ENCODE results near the gene SCN4A. TPM values are rescaled to one million over a fixed set of nuclear protein-coding genes. Genes with fewer than 3 reads are reported as not detected.
"Not testable (repeated sequence)": the region's sequence is repeated elsewhere in the genome, so short reads cannot be mapped to it uniquely, and the experiment has no call there.

SCN4A gene
- total RNA-seq, result 27.1 TPM
- long read RNA-seq, partial matches to known transcripts, result 48 of 72 reads
- long read RNA-seq, other reads (novel, unspliced or antisense), result 24 of 72 reads

DNA sequence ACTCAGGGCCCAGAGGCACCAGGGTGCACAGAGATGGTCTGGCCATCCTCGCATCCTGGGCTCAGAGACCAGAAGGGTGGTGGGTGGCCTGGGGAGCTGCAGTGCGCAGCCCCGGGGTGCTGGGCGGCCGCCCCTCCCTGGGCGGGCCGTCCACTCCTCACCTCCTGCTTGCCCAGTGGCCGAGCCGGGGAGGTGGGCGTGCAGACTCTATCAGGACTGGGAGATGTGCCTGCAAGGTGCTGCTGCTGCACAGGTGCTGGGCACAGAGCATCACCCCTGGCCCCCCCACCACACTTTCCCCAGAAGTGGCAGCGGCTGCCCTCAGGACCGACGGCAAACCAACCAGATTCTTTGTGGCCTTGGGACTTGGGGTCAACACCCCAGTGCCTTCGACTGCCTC, at the start of gene SCN4A:
Gene SCN4A, minus strand, starts transcription at position 123 of the 400 bp plus-strand sequence. Its CDS starts 77 bp downstream, at position 46.
- no peak for DNase-seq (ENCODE audit: low spot score)

DNA sequence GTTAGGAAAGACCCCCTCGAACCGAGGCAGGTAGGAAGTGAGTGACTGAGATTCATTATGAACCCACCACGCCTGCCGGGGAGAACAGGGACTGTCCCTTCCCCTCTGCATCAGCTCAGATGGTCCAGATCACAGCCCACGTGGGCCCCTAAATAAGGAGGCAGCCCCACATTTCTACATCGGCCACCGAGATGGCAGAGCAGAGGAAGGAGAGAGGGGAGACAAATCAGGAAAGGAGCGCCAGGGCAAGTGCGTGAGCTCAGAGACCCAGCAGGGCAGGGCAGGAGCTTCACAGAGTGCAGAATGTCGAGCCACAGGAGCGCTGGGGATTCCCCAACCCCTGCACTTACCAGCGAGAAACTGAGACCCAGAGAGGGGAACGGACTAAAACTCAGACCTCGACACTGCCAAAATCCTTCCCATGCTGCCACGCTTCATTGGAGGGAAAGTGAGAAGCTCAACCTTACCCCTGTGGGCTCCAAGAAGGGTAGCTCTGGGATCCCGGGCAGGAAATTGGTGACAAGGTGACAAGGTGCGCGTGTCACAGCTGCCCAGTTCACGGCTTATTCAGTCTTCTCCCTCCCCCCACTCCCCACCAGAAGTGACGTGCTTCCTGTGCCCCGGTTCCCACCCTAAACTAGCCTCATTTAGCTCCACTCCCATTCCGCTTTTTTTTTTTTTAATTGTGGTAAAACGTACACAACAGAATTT, 47.5 kb upstream of the SCN4A start, which contains the start of gene ICAM2:
Gene ICAM2, minus strand, starts transcription at position 578 of the 711 bp plus-strand sequence. CDS start 13,942 bp downstream, outside the sequence.
- DNase-seq (ENCODE audit: low spot score), result no peak

DNA sequence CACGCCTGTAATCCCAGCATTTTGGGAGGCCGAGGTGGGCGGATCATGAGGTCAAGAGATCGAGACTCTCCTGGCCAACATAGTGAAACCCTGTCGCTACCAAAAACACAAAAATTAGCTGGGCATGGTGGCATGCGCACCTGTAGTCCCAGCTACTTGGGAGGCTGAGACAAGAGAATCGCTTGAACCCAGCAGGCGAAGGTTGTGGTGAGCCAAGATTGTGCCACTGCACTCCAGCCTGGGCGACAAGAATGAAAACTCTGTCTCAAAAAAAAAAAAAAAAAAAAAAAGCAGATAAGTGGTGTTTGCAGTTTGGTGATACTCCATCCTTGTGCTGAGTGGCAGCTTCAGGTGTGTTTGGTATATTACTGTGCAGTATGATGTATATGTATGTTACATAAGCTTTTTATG, 46.8 kb upstream of the SCN4A start:
- not testable (repeated sequence) for DNase-seq (ENCODE audit: low spot score)

DNA sequence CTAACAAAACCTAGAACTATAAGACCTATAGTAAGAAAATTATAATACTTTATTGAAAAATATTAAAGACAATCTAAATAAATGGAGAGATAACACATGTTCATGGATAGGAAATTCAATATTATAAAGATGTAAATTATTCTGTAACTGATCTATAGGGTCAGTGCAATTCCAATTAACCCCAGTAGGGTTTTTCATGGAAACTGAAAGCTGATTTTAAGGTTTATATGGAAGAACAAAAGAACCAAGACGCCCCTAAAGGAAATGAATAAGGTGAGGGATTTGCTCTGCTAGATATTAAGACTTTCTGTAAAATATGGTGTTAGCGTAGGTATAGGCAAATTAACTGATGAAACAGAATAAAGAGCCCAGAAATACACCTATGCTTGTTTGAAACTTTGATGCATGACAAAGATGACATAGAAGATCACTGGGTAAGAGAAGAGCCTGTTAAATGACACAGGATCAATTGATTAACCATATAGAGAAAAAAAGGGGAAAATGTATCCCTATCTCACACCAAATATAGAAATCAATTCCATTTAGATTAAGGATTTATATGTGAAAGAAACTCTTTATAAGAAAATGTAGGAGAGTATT, 44.8 kb upstream of the SCN4A start:
- DNase-seq (ENCODE audit: low spot score), result no peak

DNA sequence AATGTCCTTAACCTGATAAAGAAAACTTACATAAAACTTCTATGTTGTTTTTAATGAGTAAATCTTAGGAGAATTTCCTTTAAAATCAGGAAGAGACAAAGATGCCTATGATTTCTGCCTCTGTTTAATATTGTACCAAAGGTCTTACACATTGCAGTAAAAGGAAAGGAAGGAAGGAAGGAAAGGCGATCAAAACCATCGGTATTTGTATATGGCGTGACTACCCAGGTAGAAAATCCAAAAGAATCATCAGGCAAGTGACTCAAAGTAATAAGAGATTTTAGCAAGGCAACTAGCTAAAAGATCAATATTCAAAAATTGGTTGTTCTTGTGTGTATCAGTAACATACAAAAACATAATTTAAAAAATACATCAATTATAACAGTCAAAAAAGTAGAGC, 44.3 kb upstream of the SCN4A start:
- no peak for DNase-seq (ENCODE audit: low spot score)

DNA sequence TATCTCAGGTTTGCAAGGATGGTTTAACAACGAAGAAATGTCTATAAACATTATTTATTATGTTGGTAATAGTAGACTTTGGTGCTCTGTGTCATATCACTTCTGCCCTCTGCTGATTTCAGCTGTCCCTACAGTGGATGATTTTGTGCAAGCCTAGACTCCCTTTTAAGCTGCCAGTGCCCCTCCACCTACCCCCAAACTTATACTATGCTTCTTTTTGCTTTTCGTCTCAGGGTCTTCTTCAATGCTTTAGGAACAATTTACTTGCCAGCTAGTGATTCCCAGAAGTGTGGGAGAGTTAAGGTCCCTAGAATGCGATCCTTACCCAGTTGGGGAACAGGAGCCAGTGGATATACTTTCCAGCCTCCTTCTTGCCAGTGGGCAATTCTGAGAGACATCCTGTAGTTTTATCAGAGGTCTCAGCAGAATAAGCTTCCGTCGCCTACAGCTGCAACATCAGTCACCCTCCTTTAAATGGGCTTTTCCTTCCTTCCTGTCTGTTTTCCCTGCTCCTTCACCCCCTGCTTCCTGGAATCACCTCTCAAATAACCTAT, 43.6 kb upstream of the SCN4A start:
- no peak for DNase-seq (ENCODE audit: low spot score)

DNA sequence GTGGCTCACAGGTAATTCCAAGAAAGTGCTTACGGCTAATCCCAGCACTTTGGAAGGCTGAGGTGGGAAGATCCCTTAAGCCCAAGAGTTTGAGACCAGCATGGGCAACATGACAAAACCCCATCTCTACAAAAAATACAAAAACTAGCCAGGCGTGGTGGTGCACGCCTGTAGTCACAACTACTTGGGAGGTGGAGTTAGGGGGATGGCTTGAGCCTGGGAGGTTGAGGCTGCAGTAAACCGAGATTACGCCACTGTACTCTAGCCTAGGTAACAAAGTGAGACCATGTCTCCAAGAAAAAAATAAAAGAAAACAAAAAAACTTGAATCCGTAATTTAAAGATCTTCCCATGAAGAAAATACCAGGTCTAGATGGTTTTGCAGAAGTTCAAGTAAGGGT, 42.7 kb upstream of the SCN4A start:
- DNase-seq (ENCODE audit: low spot score), result no peak

DNA sequence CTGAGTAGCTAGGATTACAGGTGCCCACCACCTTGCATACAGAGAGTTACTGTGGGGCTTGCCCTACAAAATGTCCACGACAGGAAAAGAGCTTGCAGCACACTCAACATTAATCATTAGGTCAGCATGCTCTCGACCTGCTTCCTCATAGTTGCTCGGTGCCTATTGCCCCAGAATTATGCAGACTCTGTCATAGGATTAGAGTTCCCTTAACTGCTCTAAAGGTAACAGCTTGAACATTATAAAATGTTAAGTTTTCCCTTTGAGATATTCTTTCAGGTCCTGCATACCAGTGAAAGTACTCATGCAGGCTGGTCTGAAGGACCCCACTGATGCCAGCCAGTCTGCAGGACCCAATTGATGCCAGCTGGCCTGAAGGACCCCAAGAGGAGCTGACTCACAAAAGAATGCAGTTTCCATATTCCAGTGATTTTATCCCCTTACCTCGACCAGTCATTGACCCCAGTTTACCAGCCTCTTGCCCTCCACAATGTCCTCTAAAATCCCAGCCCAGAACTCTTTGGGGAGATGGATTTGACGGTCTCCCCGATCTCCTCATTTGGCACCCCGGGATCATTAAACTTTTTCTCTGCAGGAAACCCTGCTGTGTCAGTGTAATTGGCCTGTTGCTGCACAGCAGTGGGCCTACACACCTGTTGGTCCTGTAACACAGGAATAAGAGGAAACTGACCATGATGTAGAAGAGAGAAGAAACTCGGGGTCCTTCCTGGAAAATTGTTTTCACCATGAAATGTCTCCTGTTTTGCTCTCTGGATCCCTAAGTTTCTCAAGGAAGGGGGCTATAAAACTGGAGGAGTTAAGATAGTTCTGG, 37.1 kb upstream of the SCN4A start:
- DNase-seq (ENCODE audit: low spot score), result no peak

DNA sequence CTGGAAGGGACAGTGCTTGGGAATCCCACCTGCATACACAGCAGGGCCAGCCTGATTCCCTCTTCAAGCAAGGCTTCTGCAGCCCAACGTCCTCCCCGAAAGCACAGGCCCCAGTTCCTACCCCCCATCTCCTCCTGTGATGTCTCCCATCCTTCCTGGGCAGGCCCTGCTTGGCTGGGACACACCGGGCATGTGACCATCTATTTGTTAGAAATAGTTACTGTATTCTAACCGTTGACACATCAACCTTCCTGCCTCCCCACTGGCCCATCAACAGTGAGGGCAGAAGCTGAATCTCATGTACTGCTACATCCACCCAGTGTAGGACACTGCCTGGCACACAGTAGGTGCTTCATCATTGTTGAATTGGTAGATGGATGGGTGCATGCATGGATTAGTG, 36.1 kb upstream of the SCN4A start:
- DNase-seq (ENCODE audit: low spot score), result no peak

DNA sequence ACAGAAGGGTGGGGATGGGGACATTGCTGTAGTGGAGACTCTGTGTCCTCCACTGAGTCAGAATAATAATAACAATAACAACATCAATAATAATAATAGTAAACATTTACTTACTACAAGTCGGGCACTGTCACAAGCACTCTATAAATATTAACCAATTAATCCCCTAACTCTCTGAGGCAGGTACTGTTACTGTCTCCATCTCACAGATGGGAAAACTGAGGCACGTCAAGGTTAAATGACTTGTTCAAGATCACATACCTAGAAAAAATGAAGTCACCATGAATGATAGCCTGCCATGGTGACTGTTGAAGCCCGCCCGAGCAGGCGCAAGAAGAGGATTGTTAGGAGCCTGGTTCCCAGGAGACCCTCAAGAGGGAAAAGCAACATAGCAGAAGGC, 35.6 kb upstream of the SCN4A start:
- no peak for DNase-seq (ENCODE audit: low spot score)

DNA sequence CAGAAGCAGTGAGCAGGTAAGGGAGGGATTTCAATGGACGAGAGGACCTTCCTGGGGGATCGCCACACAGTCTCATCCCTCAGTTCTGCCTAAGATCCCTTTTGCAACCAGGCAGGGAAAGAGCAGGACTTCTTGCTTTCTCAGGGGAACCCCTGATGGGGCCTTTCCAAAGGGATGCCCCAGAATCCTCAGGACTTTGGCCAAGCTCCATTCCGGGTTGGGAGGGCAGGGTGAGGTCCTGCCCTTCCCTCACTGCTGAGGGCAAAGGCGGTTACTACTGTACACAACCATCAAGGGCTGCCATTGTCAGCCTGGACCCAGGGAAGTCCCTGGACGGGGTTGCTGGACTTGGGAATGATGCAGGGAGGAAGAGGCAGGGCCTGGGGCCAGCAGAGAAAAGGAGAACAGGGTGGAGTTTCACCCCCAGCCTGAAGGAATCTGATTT, 35.1 kb upstream of the SCN4A start:
- peak; percentile 87 for DNase-seq (ENCODE audit: low spot score)

DNA sequence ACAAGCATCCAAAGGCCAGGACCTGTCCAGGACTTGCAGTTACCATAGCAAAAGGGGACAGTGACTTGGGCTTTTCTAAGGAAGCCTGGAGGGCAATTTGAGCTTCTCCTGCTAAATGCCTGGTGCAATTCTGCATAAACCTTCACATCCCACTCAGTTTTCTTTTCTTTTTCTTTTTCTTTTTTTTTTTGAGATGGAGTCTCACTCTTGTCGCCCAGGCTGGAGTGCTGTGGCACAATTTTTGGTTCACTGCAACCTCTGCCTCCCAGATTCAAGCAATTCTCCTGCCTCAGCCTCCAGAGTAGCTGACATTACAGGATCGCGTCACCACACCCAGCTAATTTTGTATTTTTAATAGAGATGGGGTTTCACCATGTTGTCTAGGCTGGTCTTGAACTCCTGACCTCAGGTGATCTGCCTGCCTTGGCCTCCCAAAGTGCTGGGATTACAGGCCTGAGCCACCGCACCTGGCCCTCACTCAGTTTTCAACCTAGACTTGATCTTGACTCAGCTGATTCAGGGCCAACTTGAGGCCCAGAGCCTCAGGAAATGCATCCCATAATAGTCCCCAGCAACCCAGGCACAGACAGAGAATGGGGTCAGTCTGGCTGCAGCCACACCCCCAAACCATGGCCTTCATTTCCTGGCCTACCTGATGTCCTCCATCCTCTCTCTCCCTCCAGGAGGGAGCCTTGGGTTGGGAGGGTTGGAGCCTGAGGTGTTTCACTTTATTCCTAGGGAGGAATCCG, 34.5 kb upstream of the SCN4A start:
- peak; percentile 47 for DNase-seq (ENCODE audit: low spot score)

DNA sequence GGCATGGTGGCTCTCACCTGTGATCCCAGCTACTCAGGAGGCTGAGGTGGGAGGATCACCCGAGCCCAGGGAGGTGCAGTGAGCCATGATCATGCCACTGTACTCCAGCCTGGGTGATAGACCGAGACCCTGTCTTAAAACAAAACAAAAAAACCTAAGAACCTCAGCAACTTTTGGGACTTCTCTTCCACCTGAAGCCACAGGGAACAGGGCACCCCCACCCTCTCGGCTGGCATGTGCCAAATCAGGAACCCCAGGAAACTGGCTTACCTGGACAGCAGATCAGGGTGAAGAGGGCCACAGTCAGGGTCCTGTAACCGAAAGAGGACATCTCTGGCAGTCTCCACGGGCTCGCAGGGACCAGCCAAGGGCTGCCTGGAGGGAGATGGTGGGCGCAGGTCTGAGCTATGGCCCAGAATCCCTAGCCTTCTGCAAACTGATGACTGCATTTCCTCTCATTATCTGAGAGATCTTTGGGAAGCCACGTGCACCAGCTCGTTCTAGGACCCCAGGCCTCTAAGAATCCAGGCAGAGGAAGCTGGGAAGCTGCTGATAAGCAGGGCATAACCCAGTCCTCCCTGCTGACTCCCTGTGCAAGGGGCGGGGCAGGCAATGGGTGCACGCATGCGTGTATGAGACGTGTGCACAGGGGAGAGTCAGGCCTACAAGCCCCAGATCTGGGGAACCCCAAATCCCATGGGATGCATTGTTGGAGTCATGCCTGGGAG, 33.8 kb upstream of the SCN4A start:
- peak; percentile 90 for DNase-seq (ENCODE audit: low spot score)

DNA sequence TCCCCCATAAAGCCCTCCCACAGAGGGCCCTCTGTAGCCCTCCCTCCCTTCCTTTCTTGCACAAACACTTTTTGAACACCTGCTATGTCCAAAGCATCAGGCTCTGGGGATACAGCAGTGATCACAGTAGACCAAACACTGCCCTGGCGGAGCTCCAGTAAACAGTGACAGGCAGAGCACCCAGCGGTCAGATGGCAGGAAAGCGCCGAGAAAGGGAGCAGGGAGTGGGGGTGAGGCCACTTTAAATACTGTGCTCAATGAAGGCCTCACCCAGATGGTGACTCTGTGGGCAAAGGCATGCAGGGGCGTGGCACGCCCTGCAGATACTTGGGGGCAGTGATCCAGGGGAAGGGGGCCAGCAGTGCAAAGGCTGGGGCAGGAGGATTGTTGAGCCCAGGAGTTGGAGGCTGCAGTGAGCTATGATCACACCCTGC, 33.0 kb upstream of the SCN4A start:
- DNase-seq (ENCODE audit: low spot score), result peak; percentile 85

DNA sequence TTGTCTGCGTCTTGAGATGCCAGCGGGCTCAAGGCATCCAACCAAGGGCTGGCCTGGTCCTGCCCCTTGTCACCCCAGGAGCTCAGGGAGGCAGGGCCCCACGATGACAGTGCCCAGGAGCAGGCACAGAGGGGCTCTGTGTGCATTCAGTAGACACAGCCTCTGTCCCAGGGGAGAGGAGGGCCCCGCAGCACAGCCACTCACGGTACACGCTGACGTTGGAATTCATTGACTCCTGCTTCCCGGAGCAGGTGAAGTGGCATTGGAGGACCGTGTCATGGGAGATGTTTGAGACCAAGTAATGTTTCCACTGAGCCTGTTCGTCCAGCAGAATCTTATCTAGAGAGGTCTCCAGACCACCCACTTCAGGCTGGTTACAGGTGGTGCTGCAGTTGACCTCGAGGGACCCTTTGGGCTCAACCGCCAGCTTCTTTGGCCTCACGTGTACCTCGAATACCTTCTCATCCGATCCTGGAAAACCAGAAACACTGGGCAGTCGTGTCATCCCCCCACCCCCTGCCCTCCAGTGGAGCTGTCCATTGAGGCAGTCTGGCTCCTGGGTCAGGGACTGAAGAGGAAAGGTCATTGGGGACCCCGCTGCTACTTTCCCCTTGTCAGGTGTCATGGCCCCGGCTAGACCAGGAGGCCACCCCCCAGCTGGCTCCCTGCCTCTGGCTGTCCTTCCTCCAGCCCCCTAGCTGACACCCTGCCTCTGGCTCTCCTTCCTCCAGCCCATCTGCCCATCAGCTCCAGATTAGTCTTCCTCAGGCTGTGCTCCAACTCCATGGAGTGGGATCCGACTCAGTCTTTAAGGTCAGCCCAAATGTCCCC, 32.4 kb upstream of the SCN4A start:
- DNase-seq (ENCODE audit: low spot score), result peak; percentile 69

DNA sequence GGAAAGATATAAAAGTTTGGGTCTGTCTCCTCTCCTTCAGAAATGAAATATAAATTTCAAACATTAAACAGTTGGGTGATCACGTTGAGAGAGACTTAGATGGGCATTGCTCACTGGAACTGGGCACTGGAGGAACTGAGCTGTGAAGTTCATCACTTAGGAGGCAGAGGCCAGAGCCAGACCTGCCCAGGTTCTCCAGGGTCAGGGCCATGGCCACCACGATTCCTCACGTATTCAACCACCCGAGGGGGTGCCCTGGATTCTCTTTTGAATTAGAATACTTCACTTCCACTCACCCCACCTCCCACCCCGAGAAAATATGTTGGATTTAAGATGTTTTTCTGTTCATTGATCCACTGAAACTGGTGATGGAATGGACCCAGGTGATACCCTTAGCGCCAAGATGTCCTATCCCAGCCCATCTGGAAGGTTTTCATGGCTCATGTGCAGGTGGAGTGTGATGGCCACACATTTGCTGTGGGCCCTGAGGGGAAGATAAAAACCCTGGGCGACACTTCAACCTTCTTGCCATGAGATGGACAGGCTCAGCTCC, 31.6 kb upstream of the SCN4A start:
- DNase-seq (ENCODE audit: low spot score), result no peak

DNA sequence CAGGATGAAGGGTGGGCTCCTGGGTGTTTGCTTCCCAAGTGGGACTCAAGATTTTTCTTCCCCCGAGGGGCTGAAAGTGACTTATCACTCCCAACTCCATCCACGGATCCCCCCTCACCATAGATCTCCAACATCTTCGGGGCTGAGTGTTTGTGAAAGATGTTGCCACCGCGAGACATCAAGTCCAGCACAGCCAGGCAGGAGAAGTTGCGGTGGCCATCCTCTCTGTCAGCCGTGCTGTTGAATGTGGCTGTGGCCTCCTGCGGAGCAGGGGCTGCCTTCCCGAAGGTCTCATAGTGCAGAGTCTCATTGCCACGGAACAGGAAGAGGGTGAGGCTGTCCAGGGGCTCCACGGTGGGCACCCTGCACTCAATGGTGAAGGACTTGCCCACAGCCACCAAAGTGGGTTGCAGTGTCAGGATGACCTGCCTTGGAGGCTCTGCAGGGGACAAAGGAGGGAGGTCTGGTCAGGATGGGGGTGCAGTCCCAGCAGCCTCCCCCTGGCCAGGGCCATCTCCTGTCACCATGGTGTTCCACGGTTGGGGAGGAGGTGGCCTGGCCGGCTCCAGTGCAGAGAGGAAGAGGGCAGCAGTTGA, 30.9 kb upstream of the SCN4A start:
- DNase-seq (ENCODE audit: low spot score), result peak; percentile 84
